H9 (cell line): Measurements from ENCODE around the gene UST. TPM values are rescaled to one million over a fixed set of nuclear protein-coding genes. Genes with fewer than 3 reads are reported as not detected.

ENCODE experiments used
- DNase-seq: peaks from one replicate; pipeline ENCODE4 v3.0.0-alpha.2; 2017
- H2AFZ ChIP-seq: one replicate; pipeline ENCODE4 v1.6.1; 2013; ENCODE audit warnings: mild to moderate bottlenecking, low read length, control low read depth, moderate library complexity
- H2AK5ac ChIP-seq: 2 replicates; pipeline ENCODE4 v1.6.1; 2013; ENCODE audit warnings: low read length, control low read depth, mixed read lengths; ENCODE audit not compliant: insufficient read length
- H2BK120ac ChIP-seq: one replicate; pipeline ENCODE4 v1.6.1; 2013; ENCODE audit warnings: low read depth, mild to moderate bottlenecking, low read length, control low read depth, inconsistent platforms; ENCODE audit not compliant: poor library complexity, severe bottlenecking
- H2BK12ac ChIP-seq: 2 replicates; pipeline ENCODE4 v1.6.1; 2013; ENCODE audit warnings: low read length, control low read depth, mixed read lengths, low read depth; ENCODE audit not compliant: insufficient read length
- H2BK15ac ChIP-seq: 2 replicates; pipeline ENCODE4 v1.6.1; 2013; ENCODE audit warnings: low read depth, low read length, control low read depth
- H2BK20ac ChIP-seq: one replicate; pipeline ENCODE4 v1.6.1; 2013; ENCODE audit warnings: low read depth, mild to moderate bottlenecking, low read length, control low read depth, inconsistent platforms; ENCODE audit not compliant: poor library complexity, severe bottlenecking
- H2BK5ac ChIP-seq: 2 replicates; pipeline ENCODE4 v1.6.1; 2013; ENCODE audit warnings: low read length, control low read depth, mixed read lengths; ENCODE audit not compliant: insufficient read length
- H3K14ac ChIP-seq: 2 replicates; pipeline ENCODE4 v1.6.1; 2013; ENCODE audit warnings: low read length, control low read depth; ENCODE audit not compliant: insufficient read depth
- H3K18ac ChIP-seq: 2 replicates; pipeline ENCODE4 v1.6.1; 2013; ENCODE audit warnings: low read depth, mild to moderate bottlenecking, mixed read lengths, low read length, control low read depth; ENCODE audit not compliant: insufficient read length
- H3K23ac ChIP-seq: 2 replicates; pipeline ENCODE4 v1.6.1; 2013; ENCODE audit warnings: low read length, control low read depth, mixed read lengths, low read depth; ENCODE audit not compliant: insufficient read length
- H3K23me2 ChIP-seq: 2 replicates; pipeline ENCODE4 v1.6.1; 2013; ENCODE audit warnings: low read depth, mild to moderate bottlenecking, mixed read lengths, low read length, control low read depth; ENCODE audit not compliant: insufficient read length, poor library complexity, severe bottlenecking
- H3K27ac ChIP-seq: 2 replicates; pipeline ENCODE4 v1.5.1; 2013; ENCODE audit warnings: low read length, control low read depth, mixed read lengths, low read depth; ENCODE audit not compliant: insufficient read length
- H3K27me3 ChIP-seq: 2 replicates; pipeline ENCODE4 v1.6.1; 2013; ENCODE audit warnings: low read length, control low read depth, inconsistent platforms; ENCODE audit not compliant: insufficient read depth
- H3K4ac ChIP-seq: 2 replicates; pipeline ENCODE4 v1.6.1; 2013; ENCODE audit warnings: low read depth, mild to moderate bottlenecking, control low read depth, inconsistent platforms, low read length, moderate library complexity
- H3K4me1 ChIP-seq: 2 replicates; pipeline ENCODE4 v1.6.1; 2013; ENCODE audit warnings: low read length, control low read depth, inconsistent platforms; ENCODE audit not compliant: insufficient read depth
- H3K4me2 ChIP-seq: 2 replicates; pipeline ENCODE4 v1.6.1; 2013; ENCODE audit warnings: low read length, control low read depth, mixed read lengths; ENCODE audit not compliant: insufficient read length, insufficient read depth
- H3K56ac ChIP-seq: 2 replicates; pipeline ENCODE4 v1.6.1; 2013; ENCODE audit warnings: low read depth, mild to moderate bottlenecking, mixed read lengths, low read length, control low read depth; ENCODE audit not compliant: insufficient read length
- H3K79me1 ChIP-seq: 2 replicates; pipeline ENCODE4 v1.6.1; 2013; ENCODE audit warnings: low read depth, mild to moderate bottlenecking, moderate library complexity, low read length, control low read depth, inconsistent platforms; ENCODE audit not compliant: insufficient read depth, poor library complexity, severe bottlenecking
- H3K79me2 ChIP-seq: 2 replicates; pipeline ENCODE4 v1.6.1; 2013; ENCODE audit warnings: low read length, control low read depth, inconsistent platforms; ENCODE audit not compliant: insufficient read depth
- H3K9ac ChIP-seq: 2 replicates; pipeline ENCODE4 v1.6.1; 2013; ENCODE audit warnings: low read length, control low read depth, mixed read lengths; ENCODE audit not compliant: insufficient read length; ENCODE audit errors: extremely low read depth
- H3K9me3 ChIP-seq: one replicate; pipeline ENCODE4 v1.6.1; 2013; ENCODE audit warnings: low read depth, low read length, inconsistent platforms; ENCODE audit not compliant: control insufficient read depth
- H3T11ph ChIP-seq: one replicate; pipeline ENCODE4 v1.6.1; 2013; ENCODE audit warnings: mild to moderate bottlenecking, low read length, control low read depth, inconsistent platforms
- H4K20me1 ChIP-seq: one replicate; pipeline ENCODE4 v1.6.1; 2013; ENCODE audit not compliant: control insufficient read depth, insufficient read length, insufficient read depth
- H4K5ac ChIP-seq: 2 replicates; pipeline ENCODE4 v1.6.1; 2013; ENCODE audit warnings: low read depth, mild to moderate bottlenecking, mixed read lengths, low read length, control low read depth; ENCODE audit not compliant: insufficient read length
- H4K8ac ChIP-seq: replicated peaks from 2 replicates; pipeline ENCODE4 v1.6.1; 2013; ENCODE audit warnings: low read length, control low read depth, mixed read lengths, low read depth; ENCODE audit not compliant: insufficient read length
- H4K91ac ChIP-seq: 2 replicates; pipeline ENCODE4 v1.6.1; 2013; ENCODE audit warnings: low read depth, mild to moderate bottlenecking, moderate library complexity, mixed read lengths, low read length, control low read depth; ENCODE audit not compliant: insufficient read length
- H3K27ac Mint-ChIP-seq, 3 experiments: 2 replicates in 2 of 3; 3 replicates in 1 of 3; pipeline ENCODE4 v1.8.0; 2020 to 2021; ENCODE audit warnings: mixed read lengths in 3 of 3, mild to moderate bottlenecking in 1 of 3, moderate library complexity in 1 of 3
- H3K27me3 Mint-ChIP-seq: 2 replicates; pipeline ENCODE4 v1.8.0; 2021; ENCODE audit warnings: low read depth, mild to moderate bottlenecking, moderate library complexity, mixed read lengths
- H3K36me3 Mint-ChIP-seq, 3 experiments: 2 replicates in 2 of 3; 3 replicates in 1 of 3; pipeline ENCODE4 v1.8.0; 2020 to 2021; ENCODE audit warnings: low read depth in 3 of 3, mixed read lengths in 3 of 3; ENCODE audit not compliant: insufficient read depth in 1 of 3
- H3K4me1 Mint-ChIP-seq, 2 experiments: 2 replicates each; pipeline ENCODE4 v1.8.0; 2020; ENCODE audit warnings: mixed read lengths in 2 of 2
- H3K4me3 Mint-ChIP-seq, 2 experiments: 2 replicates in 1 of 2; 3 replicates in 1 of 2; pipeline ENCODE4 v1.8.0; 2020 to 2021; ENCODE audit warnings: mild to moderate bottlenecking in 2 of 2, mixed read lengths in 2 of 2, moderate library complexity in 1 of 2
- H3K9me3 Mint-ChIP-seq, 2 experiments: 2 replicates in 1 of 2; 3 replicates in 1 of 2; pipeline ENCODE4 v1.8.0; 2020; ENCODE audit warnings: mild to moderate bottlenecking in 2 of 2, mixed read lengths in 2 of 2, moderate library complexity in 1 of 2
- CTCF ChIP-seq: fragments of 200-600 bp; sonication (generic); conservative IDR thresholded peaks from 3 replicates; pipeline ENCODE4 v1.8.0; 2021; ENCODE audit warnings: antibody characterized with exemption, mild to moderate bottlenecking
- WGBS: extraction: QIAGEN DNeasy Blood & Tissue Kit; methylation state at CpG from one replicate; pipeline ENCODE4 v1.1.7; 2013; ENCODE audit warnings: missing lambda C conversion rate, low lambda C conversion rate, mixed read lengths; ENCODE audit not compliant: insufficient read length; ENCODE audit errors: extremely low coverage; 5-methylcytosine and 5-hydroxymethylcytosine counted together
- total RNA-seq: library from RNA; stranded (reverse); gene quantifications from 2 replicates; pipeline ENCODE4 v1.2.1, GENCODE V29; 2021

The UST gene
- total RNA-seq, 1 experiment from 2014 or later = 14.4 TPM

GRCh38 chr6:148831531-148831930 lies 84.7 kb downstream of the UST start:
- Histone ChIP-seq H3K4ac (no peak overlapping the region), H2BK5ac (no peak overlapping the region), H4K5ac (no peak overlapping the region), H2BK15ac (no peak overlapping the region), H2BK120ac (no peak overlapping the region), H3K4me1 (no peaks in the 10 kb centered on the region; the same call in 1 of the 2 replicates), H3K79me2 (peaks cover 14% of the 10 kb centered on the region; the same call in 1 of the 2 replicates), H3K27me3 (no peaks in the 10 kb centered on the region), H3K14ac (no peak overlapping the region), H3K4me2 (no peak overlapping the region), H2BK12ac (no peak overlapping the region), H3T11ph (no peak overlapping the region), H3K18ac (no peak overlapping the region), H2BK20ac (no peak overlapping the region), H2AK5ac (no peak overlapping the region), H4K91ac (no peak overlapping the region), H3K9me3 (no peaks in the 10 kb centered on the region), H3K9ac (no peak overlapping the region), H3K23ac (no peak overlapping the region), H3K23me2 (no peaks in the 10 kb centered on the region), H4K20me1 (no peaks in the 10 kb centered on the region), H3K79me1 (peaks cover 7% of the 10 kb centered on the region), H3K27ac (no peak overlapping the region), H2AFZ (no peak overlapping the region), H4K8ac (no peak overlapping the region), H3K56ac (no peak overlapping the region)
- Mint-ChIP-seq H3K27ac (no peak overlapping the region), H3K9me3 (no peaks in the 10 kb centered on the region), H3K4me3 (no peak overlapping the region), H3K4me1 (peaks cover 23 to 41% of the 10 kb centered on the region in 2 experiments), H3K27me3 (no peaks in the 10 kb centered on the region), H3K36me3 (0 out of 7 replicates have a peak, but pooled peaks cover 0 to 6% (median 2%) of the 10 kb centered on the region in 3 experiments)
- DNase-seq = no peak
- no CpG with 5 or more reads among the region's 5 CpGs for WGBS
- no peak for TF ChIP-seq CTCF
